Ishikawa (cell line): ENCODE measurements around the gene FAM217B.

Source experiments
- CEBPB ChIP-seq: IDR thresholded peaks from 2 replicates; pipeline ENCODE4 v1.6.1; 2012
- REST ChIP-seq: IDR thresholded peaks from 2 replicates; pipeline ENCODE4 v1.6.1; 2012; ENCODE audit warnings: low read depth, mild to moderate bottlenecking
- TAF1 ChIP-seq: IDR thresholded peaks from 2 replicates; pipeline ENCODE4 v1.6.1; 2012; ENCODE audit warnings: low read depth, mild to moderate bottlenecking
- USF1 ChIP-seq: IDR thresholded peaks from 2 replicates; pipeline ENCODE4 v1.6.1; 2012

- no peak for TF ChIP-seq REST
- no peak for TF ChIP-seq CEBPB
- no peak for TF ChIP-seq USF1
- no peak for TF ChIP-seq TAF1
Observed at GRCh38 chr20:59895908-59896307, 44.3 kb upstream of the FAM217B start.
